ENCODE results near the gene KRTAP3-1. TPM values are rescaled to one million over a fixed set of nuclear protein-coding genes. Genes with fewer than 3 reads are reported as not detected.

The KRTAP3-1 gene
- total RNA-seq, 1 experiment from 2014 or later: 1.6 TPM

DNA sequence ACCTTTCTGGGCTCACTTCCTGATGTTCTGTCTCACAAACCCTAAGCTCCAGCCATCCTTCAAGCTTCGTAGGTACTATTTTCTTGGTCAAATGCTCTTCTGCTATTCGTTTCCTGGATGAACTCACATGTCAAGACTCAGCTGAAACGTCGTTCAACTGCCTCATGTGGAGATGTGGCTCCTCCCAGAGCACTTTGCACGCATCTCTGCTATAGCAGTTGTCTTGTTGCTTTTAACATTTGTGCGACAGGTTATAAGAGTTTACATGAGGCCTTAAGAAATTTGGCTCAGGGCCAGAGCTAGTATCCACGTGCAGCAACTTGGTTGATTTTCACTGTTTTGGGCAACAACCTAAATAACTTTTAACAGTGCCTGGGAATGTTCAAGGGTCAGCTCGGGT lies 22.0 kb downstream of the KRTAP3-1 start:
- Histone ChIP-seq H3K4me3 (ENCODE audit: low read length) (no peak overlapping the region), H3K9me2 (replicated peaks; ENCODE audit: low read length) (no peaks in the 10 kb centered on the region), H3K36me3 (ENCODE audit: low read depth, low read length) (no peaks in the 10 kb centered on the region), H3K27me3 (ENCODE audit: low read length) (no peaks in the 10 kb centered on the region), H2AFZ (ENCODE audit: low read length) (no peak overlapping the region), H3K27ac (ENCODE audit: low read length) (no peak overlapping the region), H3K9me3 (ENCODE audit: low read length) (no peaks in the 10 kb centered on the region), H3K9ac (ENCODE audit: low read length) (no peak overlapping the region), H3K79me2 (ENCODE audit: low read length) (no peaks in the 10 kb centered on the region), H3K4me2 (ENCODE audit: low read length) (no peak overlapping the region), H3F3A (ENCODE audit: low read length, unreplicated experiment) (no peaks in the 10 kb centered on the region), H4K20me1 (ENCODE audit: low read length) (no peaks in the 10 kb centered on the region), H3K4me1 (ENCODE audit: insufficient read depth, low read length) (no peaks in the 10 kb centered on the region)
- ChIA-PET POLR2A (ENCODE audit: unreplicated experiment) (no interaction called here), CTCF (no interaction called here)
- no peak for DNase-seq
- no TSS peak for BruUV-seq (replicated peaks)
- no peak for ATAC-seq
- no peak for TF ChIP-seq EZH2 (IDR thresholded peaks at IDR 0.05; ENCODE audit: low read length, unreplicated experiment)
- no peak for TF ChIP-seq EZH2phosphoT487 (IDR thresholded peaks at IDR 0.05; ENCODE audit: borderline replicate concordance, low read length)
- TF ChIP-seq, protein P1, sequence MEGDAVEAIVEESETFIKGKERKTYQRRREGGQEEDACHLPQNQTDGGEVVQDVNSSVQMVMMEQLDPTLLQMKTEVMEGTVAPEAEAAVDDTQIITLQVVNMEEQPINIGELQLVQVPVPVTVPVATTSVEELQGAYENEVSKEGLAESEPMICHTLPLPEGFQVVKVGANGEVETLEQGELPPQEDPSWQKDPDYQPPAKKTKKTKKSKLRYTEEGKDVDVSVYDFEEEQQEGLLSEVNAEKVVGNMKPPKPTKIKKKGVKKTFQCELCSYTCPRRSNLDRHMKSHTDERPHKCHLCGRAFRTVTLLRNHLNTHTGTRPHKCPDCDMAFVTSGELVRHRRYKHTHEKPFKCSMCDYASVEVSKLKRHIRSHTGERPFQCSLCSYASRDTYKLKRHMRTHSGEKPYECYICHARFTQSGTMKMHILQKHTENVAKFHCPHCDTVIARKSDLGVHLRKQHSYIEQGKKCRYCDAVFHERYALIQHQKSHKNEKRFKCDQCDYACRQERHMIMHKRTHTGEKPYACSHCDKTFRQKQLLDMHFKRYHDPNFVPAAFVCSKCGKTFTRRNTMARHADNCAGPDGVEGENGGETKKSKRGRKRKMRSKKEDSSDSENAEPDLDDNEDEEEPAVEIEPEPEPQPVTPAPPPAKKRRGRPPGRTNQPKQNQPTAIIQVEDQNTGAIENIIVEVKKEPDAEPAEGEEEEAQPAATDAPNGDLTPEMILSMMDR (conservative IDR thresholded peaks at IDR 0.05; ENCODE audit: low read depth, low read length): no peak
- intact Hi-C loops (cut with micrococcal nuclease): no loop called here

DNA sequence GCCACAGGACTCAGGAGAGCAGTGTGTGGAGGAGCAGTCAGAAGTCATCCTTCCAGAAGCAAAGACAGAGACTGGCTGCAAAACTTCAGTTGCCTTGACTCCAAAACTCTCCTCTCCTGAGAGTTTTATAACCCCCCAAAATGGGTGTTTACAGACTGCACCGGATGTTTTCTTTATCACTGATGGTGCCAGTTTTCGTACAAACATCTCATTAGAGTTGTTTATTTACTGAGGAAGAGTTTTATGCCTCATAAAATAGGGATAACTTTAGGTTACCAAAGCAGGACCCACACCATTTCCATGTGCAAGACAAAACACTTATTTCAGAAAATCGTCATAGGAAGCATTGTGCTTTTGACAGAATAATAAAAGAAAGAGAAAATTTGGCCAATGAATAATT lies 24.7 kb downstream of the KRTAP3-1 start, which contains the start of gene KRT40:
KRT40 (minus strand) TSS at position 101 of the 400 bp plus-strand sequence; CDS start at position 48, 53 bp downstream.
- Histone ChIP-seq H4K20me1 (ENCODE audit: low read length) (no peaks in the 10 kb centered on the region), H3K36me3 (ENCODE audit: low read depth, low read length) (no peaks in the 10 kb centered on the region), H3K4me3 (ENCODE audit: low read length) (no peak within 1 kb of the TSS), H3K4me2 (ENCODE audit: low read length) (no peak within 1 kb of the TSS), H3K79me2 (ENCODE audit: low read length) (no peaks in the 10 kb centered on the region), H2AFZ (ENCODE audit: low read length) (no peak within 1 kb of the TSS), H3F3A (ENCODE audit: low read length, unreplicated experiment) (no peaks in the 10 kb centered on the region), H3K9me2 (replicated peaks; ENCODE audit: low read length) (no peaks in the 10 kb centered on the region), H3K27ac (ENCODE audit: low read length) (no peak within 1 kb of the TSS), H3K9me3 (ENCODE audit: low read length) (no peaks in the 10 kb centered on the region), H3K4me1 (ENCODE audit: insufficient read depth, low read length) (no peaks in the 10 kb centered on the region), H3K9ac (ENCODE audit: low read length) (no peak within 1 kb of the TSS), H3K27me3 (ENCODE audit: low read length) (no peaks in the 10 kb centered on the region)
- DNase-seq (no peak), ATAC-seq (no peak)
- no peak for TF ChIP-seq EZH2 (IDR thresholded peaks at IDR 0.05; ENCODE audit: low read length, unreplicated experiment)
- TF ChIP-seq, protein P1 (conservative IDR thresholded peaks at IDR 0.05; ENCODE audit: low read depth, low read length): no peak
- TF ChIP-seq EZH2phosphoT487 (IDR thresholded peaks at IDR 0.05; ENCODE audit: borderline replicate concordance, low read length): no peak
- intact Hi-C loops (cut with micrococcal nuclease): no loop called here
- ChIA-PET POLR2A (ENCODE audit: unreplicated experiment) (no interaction called here), CTCF (no interaction called here)
- no TSS peak for BruUV-seq (replicated peaks)

DNA sequence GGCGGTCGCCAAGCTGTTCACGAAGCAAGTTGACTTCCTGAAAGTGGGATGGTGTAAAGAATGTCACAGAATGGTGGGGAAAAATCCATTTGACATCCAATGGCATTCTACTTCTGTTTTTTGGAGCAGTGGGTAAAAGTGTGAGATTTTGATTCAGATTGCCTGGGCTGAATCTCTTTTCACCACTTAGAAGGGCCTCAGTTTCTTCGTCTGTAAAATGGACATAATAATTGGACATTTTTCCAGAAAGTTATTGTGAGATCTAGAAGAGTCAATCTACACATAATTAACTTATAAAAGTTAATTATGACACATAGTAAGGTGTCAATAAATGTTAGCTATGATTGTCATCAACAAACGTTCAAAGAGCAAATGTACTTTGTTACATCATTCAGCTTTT lies 27.8 kb downstream of the KRTAP3-1 start:
- no peak overlapping the region for H3K9ac ChIP-seq (ENCODE audit: low read length)
- no peaks in the 10 kb centered on the region for H3K9me3 ChIP-seq (ENCODE audit: low read length)
- DNase-seq (no peak), ATAC-seq (no peak)
- no peaks in the 10 kb centered on the region for H3K27me3 ChIP-seq (ENCODE audit: low read length)
- no peaks in the 10 kb centered on the region for H3K9me2 ChIP-seq (replicated peaks; ENCODE audit: low read length)
- H4K20me1 ChIP-seq (ENCODE audit: low read length): no peaks in the 10 kb centered on the region
- CTCF ChIA-PET: no interaction called here
- no peak overlapping the region for H3K27ac ChIP-seq (ENCODE audit: low read length)
- no peaks in the 10 kb centered on the region for H3K79me2 ChIP-seq (ENCODE audit: low read length)
- BruUV-seq (replicated peaks): no TSS peak
- no peak overlapping the region for H2AFZ ChIP-seq (ENCODE audit: low read length)
- POLR2A ChIA-PET (ENCODE audit: unreplicated experiment): no interaction called here
- TF ChIP-seq EZH2phosphoT487 (IDR thresholded peaks at IDR 0.05; ENCODE audit: borderline replicate concordance, low read length): no peak
- TF ChIP-seq, protein P1 (conservative IDR thresholded peaks at IDR 0.05; ENCODE audit: low read depth, low read length): no peak
- no peak for TF ChIP-seq EZH2 (IDR thresholded peaks at IDR 0.05; ENCODE audit: low read length, unreplicated experiment)
- H3K4me1 ChIP-seq (ENCODE audit: insufficient read depth, low read length): peaks cover 6% of the 10 kb centered on the region; the same call in 1 of the 2 replicates
- H3F3A ChIP-seq (ENCODE audit: low read length, unreplicated experiment): no peaks in the 10 kb centered on the region
- H3K4me3 ChIP-seq (ENCODE audit: low read length): no peak overlapping the region
- intact Hi-C loops (cut with micrococcal nuclease): no loop called here
- no peaks in the 10 kb centered on the region for H3K36me3 ChIP-seq (ENCODE audit: low read depth, low read length)
- no peak overlapping the region for H3K4me2 ChIP-seq (ENCODE audit: low read length)
